Fibroblast of lung (primary cell): ENCODE results near the gene NET1. TPM values are rescaled to one million over a fixed set of nuclear protein-coding genes. Genes with fewer than 3 reads are reported as not detected.

Source experiments
- DNase-seq, 2 donors: peaks; one replicate each; pipeline versions ENCODE4 v3.0.0 to v3.0.0-alpha.2; 2010; ENCODE audit warnings: low read depth in 2 of 2
- H2AFZ ChIP-seq: 2 replicates; pipeline ENCODE4 v1.5.1; 2012; ENCODE audit warnings: low read length, control low read depth, inconsistent platforms
- H3K27ac ChIP-seq: 2 replicates; pipeline ENCODE4 v1.5.1; 2011; ENCODE audit warnings: low read length, control low read depth; ENCODE audit not compliant: insufficient read depth
- H3K27me3 ChIP-seq: 2 replicates; pipeline ENCODE4 v1.5.1; 2011; ENCODE audit warnings: mild to moderate bottlenecking, low read length; ENCODE audit not compliant: control insufficient read depth, insufficient read depth
- H3K36me3 ChIP-seq: 2 replicates; pipeline ENCODE4 v1.5.1; 2011; ENCODE audit warnings: low read length; ENCODE audit not compliant: control insufficient read depth, insufficient read depth
- H3K4me1 ChIP-seq: 2 replicates; pipeline ENCODE4 v1.5.1; 2011; ENCODE audit warnings: low read length; ENCODE audit not compliant: control insufficient read depth, insufficient read depth; ENCODE audit errors: extremely low read depth
- H3K4me2 ChIP-seq: 2 replicates; pipeline ENCODE4 v1.5.1; 2011; ENCODE audit warnings: low read length, control low read depth; ENCODE audit not compliant: insufficient read depth; ENCODE audit errors: extremely low read depth
- H3K4me3 ChIP-seq, 4 experiments: fragments of 200-600 bp in 1 of 4; sonication (generic) in 1 of 4; replicated peaks in 1 of 4; 2 replicates each; pipeline ENCODE4 v1.5.1; 2011 to 2016; ENCODE audit warnings: low read length in 4 of 4, low read depth in 3 of 4, mild to moderate bottlenecking in 3 of 4, control low read depth in 2 of 4, inconsistent platforms in 1 of 4, mixed read lengths in 1 of 4; ENCODE audit not compliant: insufficient read depth in 1 of 4; ENCODE audit errors: control extremely low read depth in 1 of 4
- H3K79me2 ChIP-seq: 2 replicates; pipeline ENCODE4 v1.5.1; 2012; ENCODE audit warnings: mild to moderate bottlenecking, low read length, inconsistent platforms; ENCODE audit not compliant: control insufficient read depth, insufficient read depth
- H3K9ac ChIP-seq: 2 replicates; pipeline ENCODE4 v1.5.1; 2011; ENCODE audit warnings: mild to moderate bottlenecking, low read length, control low read depth; ENCODE audit not compliant: insufficient read depth
- H3K9me3 ChIP-seq: 2 replicates; pipeline ENCODE4 v1.5.1; 2012; ENCODE audit warnings: low read depth, low read length; ENCODE audit not compliant: control insufficient read depth, insufficient read depth
- H4K20me1 ChIP-seq: 2 replicates; pipeline ENCODE4 v1.5.1; 2011; ENCODE audit warnings: low read length; ENCODE audit not compliant: control insufficient read depth, insufficient read depth; ENCODE audit errors: extremely low read depth
- CTCF ChIP-seq, 2 donors: IDR thresholded peaks in 1 of 2; conservative IDR thresholded peaks in 1 of 2; 1 replicate in 1 of 2; 2 replicates in 1 of 2; pipeline ENCODE4 v1.5.1; 2011 to 2012; ENCODE audit warnings: low read length in 2 of 2, control low read depth in 1 of 2, inconsistent platforms in 1 of 2, low read depth in 1 of 2, mild to moderate bottlenecking in 1 of 2
- EZH2 ChIP-seq: IDR thresholded peaks from 2 replicates; pipeline ENCODE4 v1.5.1; 2012; ENCODE audit warnings: low read length, control low read depth, mild to moderate bottlenecking; ENCODE audit errors: missing control alignments
- polyA plus RNA-seq, 2 donors: library from polyadenylated mRNA; depleted of rRNA in 1 of 2; stranded (reverse) in 1 of 2; unstranded in 1 of 2; fragments of >200 nt; gene quantifications; 2 replicates each; pipeline ENCODE4 v1.2.1, GENCODE V29; 2011 to 2012; ENCODE audit warnings: missing spikeins in 1 of 2
- total RNA-seq: library from RNA; depleted of rRNA; stranded (reverse); fragments of >200 nt; gene quantifications from 2 replicates; pipeline ENCODE4 v1.2.1, GENCODE V29; 2014

NET1 gene
- total and polyA plus RNA-seq, 2 donors (not counting 1 experiment from before 2014, with no cell fraction given) = 7.2 to 45.4 TPM

- Histone ChIP-seq H3K9me3 (no peaks in the 10 kb centered on the region), H3K79me2 (no peaks in the 10 kb centered on the region), H3K4me3 (no peak overlapping the region), H3K4me2 (no peak overlapping the region), H3K9ac (no peak overlapping the region), H2AFZ (no peak overlapping the region), H3K27ac (no peak overlapping the region), H3K36me3 (no peaks in the 10 kb centered on the region), H4K20me1 (no peaks in the 10 kb centered on the region), H3K27me3 (no peaks in the 10 kb centered on the region), H3K4me1 (no peaks in the 10 kb centered on the region)
- TF ChIP-seq CTCF (conservative IDR thresholded peaks at IDR 0.05 in 1 of 2, IDR thresholded peaks at IDR 0.05 in 1 of 2; ENCODE audit: low read depth in 1 of 2, low read length in 2 of 2) (no peak), EZH2 (no peak)
- DNase-seq = no peak
Measured at GRCh38 chr10:5492322-5492855, 80.0 kb downstream of the NET1 start.

- Histone ChIP-seq H4K20me1 (no peaks in the 10 kb centered on the region), H3K4me1 (no peaks in the 10 kb centered on the region), H3K9me3 (no peaks in the 10 kb centered on the region), H3K27me3 (no peaks in the 10 kb centered on the region), H3K4me2 (no peak overlapping the region), H3K36me3 (no peaks in the 10 kb centered on the region), H3K9ac (no peak overlapping the region), H2AFZ (no peak overlapping the region), H3K79me2 (no peaks in the 10 kb centered on the region), H3K27ac (no peak overlapping the region), H3K4me3 (no peak overlapping the region)
- DNase-seq = no peak
- TF ChIP-seq CTCF (conservative IDR thresholded peaks at IDR 0.05 in 1 of 2, IDR thresholded peaks at IDR 0.05 in 1 of 2; ENCODE audit: low read depth in 1 of 2, low read length in 2 of 2) = no peak
- no peak for TF ChIP-seq EZH2
Measured at GRCh38 chr10:5492929-5493576, 80.7 kb downstream of the NET1 start.

GRCh38 chr10:5493691-5494090, 81.3 kb downstream of the NET1 start:
- H3K4me2 ChIP-seq = no peak overlapping the region
- DNase-seq = no peak
- no peak overlapping the region for H3K4me3 ChIP-seq
- H4K20me1 ChIP-seq = no peaks in the 10 kb centered on the region
- H3K4me1 ChIP-seq = no peaks in the 10 kb centered on the region
- H2AFZ ChIP-seq = no peak overlapping the region
- H3K9ac ChIP-seq = no peak overlapping the region
- TF ChIP-seq EZH2 (no peak), CTCF (conservative IDR thresholded peaks at IDR 0.05 in 1 of 2, IDR thresholded peaks at IDR 0.05 in 1 of 2; ENCODE audit: low read depth in 1 of 2, low read length in 2 of 2) (no peak)
- H3K27ac ChIP-seq = no peak overlapping the region
- no peaks in the 10 kb centered on the region for H3K27me3 ChIP-seq
- H3K36me3 ChIP-seq = no peaks in the 10 kb centered on the region
- no peaks in the 10 kb centered on the region for H3K9me3 ChIP-seq
- no peaks in the 10 kb centered on the region for H3K79me2 ChIP-seq
